SK-N-SH (cell line): ENCODE measurements around the gene CPNE4.

Experiments
- EZH2phosphoT487 ChIP-seq: fragments of 200-600 bp; sonication (generic); IDR thresholded peaks from 2 replicates; pipeline ENCODE4 v1.6.1; 2017; ENCODE audit warnings: low read depth, mixed run types, mild to moderate bottlenecking, antibody characterized with exemption, moderate library complexity, borderline replicate concordance
- RFX5 ChIP-seq: IDR thresholded peaks from 2 replicates; pipeline ENCODE4 v1.6.1; 2012; ENCODE audit warnings: mild to moderate bottlenecking, improper control_type of control experiment, low read length
- TF ChIP-seq, protein P1 (sequence below): fragments of 200-600 bp; sonication (generic); IDR thresholded peaks from 2 replicates; pipeline ENCODE4 v1.6.1; 2017; ENCODE audit warnings: antibody characterized with exemption, mild to moderate bottlenecking, moderate library complexity

DNA sequence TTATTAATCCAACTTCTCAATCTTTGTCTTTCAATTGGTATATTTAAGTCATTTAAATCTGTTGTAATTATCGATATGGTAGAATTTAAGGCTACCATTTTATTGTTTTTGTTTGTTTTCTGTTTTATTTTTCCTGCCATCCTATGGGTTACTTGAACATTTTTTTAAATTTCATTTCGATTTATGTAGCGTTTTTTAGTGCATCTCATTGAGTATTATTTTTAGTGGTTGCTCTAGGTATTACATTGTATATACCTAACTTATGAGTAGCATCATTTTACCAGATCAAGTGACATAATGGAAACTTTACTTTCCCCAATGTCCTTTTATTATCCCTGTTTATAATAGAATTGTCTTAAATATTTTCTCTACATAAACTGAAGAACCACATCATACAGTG, 284.6 kb downstream of the CPNE4 start:
- TF ChIP-seq, protein P1, sequence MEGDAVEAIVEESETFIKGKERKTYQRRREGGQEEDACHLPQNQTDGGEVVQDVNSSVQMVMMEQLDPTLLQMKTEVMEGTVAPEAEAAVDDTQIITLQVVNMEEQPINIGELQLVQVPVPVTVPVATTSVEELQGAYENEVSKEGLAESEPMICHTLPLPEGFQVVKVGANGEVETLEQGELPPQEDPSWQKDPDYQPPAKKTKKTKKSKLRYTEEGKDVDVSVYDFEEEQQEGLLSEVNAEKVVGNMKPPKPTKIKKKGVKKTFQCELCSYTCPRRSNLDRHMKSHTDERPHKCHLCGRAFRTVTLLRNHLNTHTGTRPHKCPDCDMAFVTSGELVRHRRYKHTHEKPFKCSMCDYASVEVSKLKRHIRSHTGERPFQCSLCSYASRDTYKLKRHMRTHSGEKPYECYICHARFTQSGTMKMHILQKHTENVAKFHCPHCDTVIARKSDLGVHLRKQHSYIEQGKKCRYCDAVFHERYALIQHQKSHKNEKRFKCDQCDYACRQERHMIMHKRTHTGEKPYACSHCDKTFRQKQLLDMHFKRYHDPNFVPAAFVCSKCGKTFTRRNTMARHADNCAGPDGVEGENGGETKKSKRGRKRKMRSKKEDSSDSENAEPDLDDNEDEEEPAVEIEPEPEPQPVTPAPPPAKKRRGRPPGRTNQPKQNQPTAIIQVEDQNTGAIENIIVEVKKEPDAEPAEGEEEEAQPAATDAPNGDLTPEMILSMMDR: peak; percentile 22; the same call in 1 of the 2 replicates
- TF ChIP-seq RFX5: no peak
- TF ChIP-seq EZH2phosphoT487: no peak
